ENCODE measurements around the gene ZBTB17. TPM values are rescaled to one million over a fixed set of nuclear protein-coding genes. Genes with fewer than 3 reads are reported as not detected.

The ZBTB17 gene
- total and polyA plus RNA-seq, 2 donors: 30.7 to 81.3 TPM

- no peak overlapping the region for H3K27ac ChIP-seq (ENCODE audit: low read depth in 1 of 2, low read length in 1 of 2)
- no peak overlapping the region for H3K4me3 ChIP-seq (ENCODE audit: low read length in 2 of 2)
- 94% methylated on average over 3 of the region's 3 CpGs for WGBS
- peaks cover 9 to 13% of the 10 kb centered on the region in 2 donors for H3K36me3 ChIP-seq (ENCODE audit: control insufficient read depth in 2 of 2, insufficient read depth in 2 of 2, low read length in 1 of 2)
- peaks cover 7 to 51% of the 10 kb centered on the region in 2 donors for H3K4me1 ChIP-seq (ENCODE audit: control insufficient read depth in 2 of 2, insufficient read depth in 2 of 2, low read length in 2 of 2)
- DNase-seq (ENCODE audit: low read depth in 6 of 9, low spot score in 9 of 9): no peak
- H3K9me3 ChIP-seq (ENCODE audit: control insufficient read depth in 2 of 2, insufficient read depth in 1 of 2, low read length in 1 of 2): no peaks in the 10 kb centered on the region
- H3K27me3 ChIP-seq (ENCODE audit: control insufficient read depth in 2 of 2, insufficient read depth in 1 of 2, low read length in 1 of 2): no peaks in the 10 kb centered on the region
Observed at GRCh38 chr1:15954316-15954715, 21.6 kb downstream of the ZBTB17 start.

- peak overlapping the region; percentile 37 to 61 for H3K27ac ChIP-seq (ENCODE audit: low read depth in 1 of 2, low read length in 1 of 2)
- peaks cover 9 to 14% of the 10 kb centered on the region in 2 donors for H3K36me3 ChIP-seq (ENCODE audit: control insufficient read depth in 2 of 2, insufficient read depth in 2 of 2, low read length in 1 of 2)
- H3K9me3 ChIP-seq (ENCODE audit: control insufficient read depth in 2 of 2, insufficient read depth in 1 of 2, low read length in 1 of 2): no peaks in the 10 kb centered on the region
- WGBS: 85% methylated on average over 1 of the region's 1 CpG
- DNase-seq (ENCODE audit: low read depth in 6 of 9, low spot score in 9 of 9): no peak
- H3K4me3 ChIP-seq (ENCODE audit: low read length in 2 of 2): no peak overlapping the region
- H3K4me1 ChIP-seq (ENCODE audit: control insufficient read depth in 2 of 2, insufficient read depth in 2 of 2, low read length in 2 of 2): peaks cover 7 to 56% of the 10 kb centered on the region in 2 donors
- no peaks in the 10 kb centered on the region for H3K27me3 ChIP-seq (ENCODE audit: control insufficient read depth in 2 of 2, insufficient read depth in 1 of 2, low read length in 1 of 2)
Observed at GRCh38 chr1:15953791-15954241, 22.1 kb downstream of the ZBTB17 start.

GRCh38 chr1:15953294-15953771 is 22.6 kb downstream of the ZBTB17 start:
- Histone ChIP-seq H3K27ac (ENCODE audit: low read depth in 1 of 2, low read length in 1 of 2) (peak overlapping the region; percentile 37 to 61), H3K9me3 (ENCODE audit: control insufficient read depth in 2 of 2, insufficient read depth in 1 of 2, low read length in 1 of 2) (no peaks in the 10 kb centered on the region), H3K4me3 (ENCODE audit: low read length in 2 of 2) (no peak overlapping the region), H3K36me3 (ENCODE audit: control insufficient read depth in 2 of 2, insufficient read depth in 2 of 2, low read length in 1 of 2) (peaks cover 12 to 16% of the 10 kb centered on the region in 2 donors), H3K4me1 (ENCODE audit: control insufficient read depth in 2 of 2, insufficient read depth in 2 of 2, low read length in 2 of 2) (peaks cover 7 to 59% of the 10 kb centered on the region in 2 donors), H3K27me3 (ENCODE audit: control insufficient read depth in 2 of 2, insufficient read depth in 1 of 2, low read length in 1 of 2) (no peaks in the 10 kb centered on the region)
- WGBS: 95% methylated on average over 11 of the region's 11 CpGs
- DNase-seq (ENCODE audit: low read depth in 6 of 9, low spot score in 9 of 9): no peak

GRCh38 chr1:15952317-15953258 is 23.3 kb downstream of the ZBTB17 start:
- DNase-seq (ENCODE audit: low read depth in 6 of 9, low spot score in 9 of 9): no peak
- Histone ChIP-seq H3K27ac (ENCODE audit: low read depth in 1 of 2, low read length in 1 of 2) (peak overlapping the region; percentile 37 to 60), H3K4me1 (ENCODE audit: control insufficient read depth in 2 of 2, insufficient read depth in 2 of 2, low read length in 2 of 2) (peaks cover 7 to 59% of the 10 kb centered on the region in 2 donors), H3K4me3 (ENCODE audit: low read length in 2 of 2) (no peak overlapping the region), H3K36me3 (ENCODE audit: control insufficient read depth in 2 of 2, insufficient read depth in 2 of 2, low read length in 1 of 2) (peaks cover 19 to 23% of the 10 kb centered on the region in 2 donors), H3K27me3 (ENCODE audit: control insufficient read depth in 2 of 2, insufficient read depth in 1 of 2, low read length in 1 of 2) (no peaks in the 10 kb centered on the region), H3K9me3 (ENCODE audit: control insufficient read depth in 2 of 2, insufficient read depth in 1 of 2, low read length in 1 of 2) (no peaks in the 10 kb centered on the region)
- WGBS: 82% methylated on average over 27 of the region's 27 CpGs

GRCh38 chr1:15951341-15952153 is 24.4 kb downstream of the ZBTB17 start:
- Histone ChIP-seq H3K4me3 (ENCODE audit: low read length in 2 of 2) (no peak overlapping the region), H3K27me3 (ENCODE audit: control insufficient read depth in 2 of 2, insufficient read depth in 1 of 2, low read length in 1 of 2) (no peaks in the 10 kb centered on the region), H3K4me1 (ENCODE audit: control insufficient read depth in 2 of 2, insufficient read depth in 2 of 2, low read length in 2 of 2) (peaks cover 7 to 56% of the 10 kb centered on the region in 2 donors), H3K9me3 (ENCODE audit: control insufficient read depth in 2 of 2, insufficient read depth in 1 of 2, low read length in 1 of 2) (no peaks in the 10 kb centered on the region), H3K27ac (ENCODE audit: low read depth in 1 of 2, low read length in 1 of 2) (no peak overlapping the region), H3K36me3 (ENCODE audit: control insufficient read depth in 2 of 2, insufficient read depth in 2 of 2, low read length in 1 of 2) (peaks cover 30 to 34% of the 10 kb centered on the region in 2 donors)
- no peak for DNase-seq (ENCODE audit: low read depth in 6 of 9, low spot score in 9 of 9)
- 87% methylated on average over 23 of the region's 23 CpGs for WGBS

GRCh38 chr1:15950763-15951295 is 25.1 kb downstream of the ZBTB17 start:
- DNase-seq (ENCODE audit: low read depth in 6 of 9, low spot score in 9 of 9): no peak
- Histone ChIP-seq H3K9me3 (ENCODE audit: control insufficient read depth in 2 of 2, insufficient read depth in 1 of 2, low read length in 1 of 2) (no peaks in the 10 kb centered on the region), H3K27me3 (ENCODE audit: control insufficient read depth in 2 of 2, insufficient read depth in 1 of 2, low read length in 1 of 2) (no peaks in the 10 kb centered on the region), H3K27ac (ENCODE audit: low read depth in 1 of 2, low read length in 1 of 2) (peak overlapping the region in 1 of 2 donors; percentile 50), H3K4me1 (ENCODE audit: control insufficient read depth in 2 of 2, insufficient read depth in 2 of 2, low read length in 2 of 2) (peaks cover 5 to 56% of the 10 kb centered on the region in 2 donors), H3K4me3 (ENCODE audit: low read length in 2 of 2) (no peak overlapping the region), H3K36me3 (ENCODE audit: control insufficient read depth in 2 of 2, insufficient read depth in 2 of 2, low read length in 1 of 2) (peaks cover 37 to 41% of the 10 kb centered on the region in 2 donors)
- WGBS: 79% methylated on average over 10 of the region's 10 CpGs

- Histone ChIP-seq H3K9me3 (ENCODE audit: control insufficient read depth in 2 of 2, insufficient read depth in 1 of 2, low read length in 1 of 2) (no peaks in the 10 kb centered on the region), H3K36me3 (ENCODE audit: control insufficient read depth in 2 of 2, insufficient read depth in 2 of 2, low read length in 1 of 2) (peaks cover 42 to 46% of the 10 kb centered on the region in 2 donors), H3K27ac (ENCODE audit: low read depth in 1 of 2, low read length in 1 of 2) (peak overlapping the region; percentile 50 to 76), H3K4me3 (ENCODE audit: low read length in 2 of 2) (no peak overlapping the region), H3K27me3 (ENCODE audit: control insufficient read depth in 2 of 2, insufficient read depth in 1 of 2, low read length in 1 of 2) (no peaks in the 10 kb centered on the region), H3K4me1 (ENCODE audit: control insufficient read depth in 2 of 2, insufficient read depth in 2 of 2, low read length in 2 of 2) (peaks cover 5 to 56% of the 10 kb centered on the region in 2 donors)
- DNase-seq (ENCODE audit: low read depth in 6 of 9, low spot score in 9 of 9): no peak
- 85% methylated on average over 4 of the region's 4 CpGs for WGBS
Observed at GRCh38 chr1:15950302-15950701, 25.6 kb downstream of the ZBTB17 start.

GRCh38 chr1:15949453-15950245 is 26.3 kb downstream of the ZBTB17 start:
- DNase-seq (ENCODE audit: low read depth in 6 of 9, low spot score in 9 of 9): peak in 1 of 9 donors; percentile 34
- Histone ChIP-seq H3K9me3 (ENCODE audit: control insufficient read depth in 2 of 2, insufficient read depth in 1 of 2, low read length in 1 of 2) (no peaks in the 10 kb centered on the region), H3K27me3 (ENCODE audit: control insufficient read depth in 2 of 2, insufficient read depth in 1 of 2, low read length in 1 of 2) (no peaks in the 10 kb centered on the region), H3K4me1 (ENCODE audit: control insufficient read depth in 2 of 2, insufficient read depth in 2 of 2, low read length in 2 of 2) (peaks cover 5 to 56% of the 10 kb centered on the region in 2 donors), H3K27ac (ENCODE audit: low read depth in 1 of 2, low read length in 1 of 2) (peak overlapping the region; percentile 76 to 88), H3K4me3 (ENCODE audit: low read length in 2 of 2) (no peak overlapping the region), H3K36me3 (ENCODE audit: control insufficient read depth in 2 of 2, insufficient read depth in 2 of 2, low read length in 1 of 2) (peaks cover 49 to 53% of the 10 kb centered on the region in 2 donors)
- 88% methylated on average over 25 of the region's 25 CpGs for WGBS
